Femur (tissue), 1 donor: ENCODE results near the gene JPT2.

Experiments
- DNase-seq: peaks from one replicate; pipeline ENCODE4 v3.0.0-alpha.2; 2017

Gene JPT2

DNA sequence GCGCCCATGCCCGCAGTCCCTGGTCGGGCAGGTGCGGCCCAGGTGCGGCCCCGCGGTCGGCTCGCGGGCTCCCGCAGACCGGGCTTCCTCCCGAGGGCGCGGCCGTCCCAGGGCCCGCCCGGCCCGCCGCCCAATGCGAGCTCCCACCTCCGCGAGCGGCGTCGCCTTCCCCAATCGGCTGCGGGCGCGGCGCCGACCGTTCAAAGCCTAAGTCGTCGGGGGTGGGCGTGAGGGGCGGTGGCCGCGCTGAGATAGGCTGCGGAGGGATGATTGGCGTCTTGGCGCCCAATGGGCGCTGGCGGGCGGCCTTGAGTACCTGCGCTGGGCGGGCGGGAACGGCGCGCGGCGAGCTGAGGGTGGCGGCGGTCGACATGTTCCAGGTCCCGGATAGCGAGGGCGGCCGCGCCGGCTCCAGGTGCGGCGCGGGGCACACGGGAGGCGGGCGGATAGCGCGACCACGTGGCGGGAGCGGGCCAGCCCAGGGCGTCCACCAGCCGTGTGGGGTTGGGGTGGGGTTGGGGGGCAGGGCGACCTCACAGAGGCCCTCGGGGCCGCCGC, at the start of gene JPT2:
JPT2 (plus strand) TSS at position 338 of the 558 bp plus-strand sequence; CDS start at position 372, 34 bp downstream.
- peak; percentile 96 for DNase-seq

DNA sequence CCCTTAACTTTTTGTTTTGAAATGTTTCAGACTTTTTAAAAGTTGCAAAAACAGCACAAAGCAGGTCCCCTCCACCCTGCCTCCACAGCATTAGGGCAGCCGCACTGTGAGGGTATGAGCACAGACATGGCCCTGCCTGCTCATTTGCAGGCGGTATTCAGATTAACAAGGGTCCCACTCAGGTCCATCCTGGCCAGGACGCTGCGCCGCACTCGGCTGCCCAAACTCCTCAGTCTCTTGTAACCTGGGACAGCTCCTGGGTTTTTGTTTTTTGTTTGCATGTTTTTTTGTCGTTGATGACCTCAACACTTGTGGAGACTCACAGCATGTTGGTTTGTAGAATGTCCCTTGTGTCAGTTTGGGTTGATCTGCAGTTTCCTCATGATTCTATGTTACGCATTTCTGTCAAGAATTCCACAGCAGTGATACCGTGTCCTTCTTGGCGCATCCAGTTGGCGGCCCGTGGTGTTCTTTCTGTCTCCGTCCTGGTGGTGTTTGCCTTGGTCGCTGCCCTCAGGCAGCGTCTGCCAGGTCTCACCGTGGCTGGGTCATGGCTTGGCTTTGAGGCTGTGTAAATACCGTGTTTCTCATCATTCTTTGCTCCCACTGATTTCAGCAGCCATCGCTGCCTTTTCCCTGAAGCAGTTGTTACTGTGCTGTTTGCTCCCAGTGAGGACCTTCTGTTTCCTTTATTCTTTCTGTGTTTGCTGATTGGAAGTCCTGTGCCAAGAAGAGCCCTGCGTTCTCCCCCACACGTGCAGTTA, 47.4 kb upstream of the JPT2 start:
- no peak for DNase-seq

- no peak for DNase-seq
Observed at GRCh38 chr16:1631230-1631629, 46.8 kb upstream of the JPT2 start.

GRCh38 chr16:1631931-1632637, 46.0 kb upstream of the JPT2 start:
- DNase-seq, result no peak

GRCh38 chr16:1632638-1632970, 45.5 kb upstream of the JPT2 start:
- no peak for DNase-seq

- DNase-seq, result no peak
Observed at GRCh38 chr16:1633310-1633709, 44.8 kb upstream of the JPT2 start.

GRCh38 chr16:1634541-1634940, 43.5 kb upstream of the JPT2 start:
- DNase-seq, result no peak

DNA sequence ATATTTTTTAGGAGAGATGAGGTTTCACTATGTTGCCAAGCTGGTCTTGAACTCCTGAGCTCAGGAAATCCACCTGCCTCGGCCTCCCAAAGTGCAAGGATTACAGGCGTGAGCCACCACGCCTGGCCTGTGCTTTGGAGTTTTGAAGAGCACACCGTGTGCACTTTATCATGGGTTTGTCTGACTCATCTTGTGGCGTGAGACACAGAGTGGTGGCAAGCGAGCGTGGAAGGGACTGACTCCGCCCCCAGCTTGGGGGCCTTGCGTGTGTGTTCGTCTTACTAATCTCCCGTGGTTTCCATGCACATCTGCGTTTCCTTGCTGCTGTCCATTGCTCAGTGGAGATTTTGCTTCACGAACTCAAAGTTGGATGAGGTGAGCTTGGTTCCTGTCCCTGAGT, 43.0 kb upstream of the JPT2 start:
- DNase-seq, result no peak

GRCh38 chr16:1637526-1637925, 40.6 kb upstream of the JPT2 start:
- DNase-seq, result no peak

- no peak for DNase-seq
Observed at GRCh38 chr16:1638757-1639156, 39.3 kb upstream of the JPT2 start.

DNA sequence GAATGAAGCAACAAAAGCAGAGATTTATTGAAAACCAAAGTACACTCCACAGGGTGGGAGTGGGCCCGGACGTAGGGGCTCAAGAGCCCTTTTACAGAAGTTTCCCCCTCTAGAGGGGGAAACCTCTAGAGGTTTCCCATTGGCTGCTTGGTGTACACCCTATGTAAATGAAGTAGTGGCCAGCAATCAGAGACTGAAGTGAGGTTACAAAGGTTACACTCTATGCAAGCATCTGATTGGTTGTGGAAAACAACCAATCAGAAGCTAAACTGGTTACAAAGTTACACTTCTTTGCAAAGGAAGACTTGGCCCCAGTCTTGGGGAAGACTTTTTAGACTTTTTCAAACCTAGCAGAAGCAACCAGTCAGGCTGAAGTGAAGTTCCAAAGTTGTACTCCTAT, 38.8 kb upstream of the JPT2 start:
- no peak for DNase-seq

- no peak for DNase-seq
Observed at GRCh38 chr16:1639860-1640259, 38.2 kb upstream of the JPT2 start.

GRCh38 chr16:1640261-1640941, 37.7 kb upstream of the JPT2 start:
- no peak for DNase-seq

GRCh38 chr16:1641261-1641660, 36.8 kb upstream of the JPT2 start:
- DNase-seq, result no peak

GRCh38 chr16:1642148-1642547, 35.9 kb upstream of the JPT2 start:
- DNase-seq, result peak; percentile 54

DNA sequence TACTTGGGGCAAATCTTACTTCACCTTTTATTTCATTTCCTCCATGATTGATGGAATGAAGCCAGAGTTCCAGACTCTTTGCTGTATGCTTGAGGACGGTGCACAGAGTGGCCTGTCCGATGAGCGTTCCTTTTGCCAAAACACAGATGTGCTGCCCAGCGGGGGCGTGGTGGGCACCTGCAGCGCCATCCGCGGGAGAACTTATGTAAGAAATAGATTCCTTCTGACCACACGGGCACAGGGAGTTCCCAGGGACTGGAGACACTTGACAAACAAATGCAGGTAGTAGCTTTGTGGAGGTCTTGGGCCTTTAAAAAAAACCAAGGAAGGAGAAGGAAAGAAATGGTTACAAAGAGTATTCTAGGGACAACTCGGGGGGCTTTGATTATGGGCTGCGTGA, 35.3 kb upstream of the JPT2 start:
- DNase-seq, result no peak

DNA sequence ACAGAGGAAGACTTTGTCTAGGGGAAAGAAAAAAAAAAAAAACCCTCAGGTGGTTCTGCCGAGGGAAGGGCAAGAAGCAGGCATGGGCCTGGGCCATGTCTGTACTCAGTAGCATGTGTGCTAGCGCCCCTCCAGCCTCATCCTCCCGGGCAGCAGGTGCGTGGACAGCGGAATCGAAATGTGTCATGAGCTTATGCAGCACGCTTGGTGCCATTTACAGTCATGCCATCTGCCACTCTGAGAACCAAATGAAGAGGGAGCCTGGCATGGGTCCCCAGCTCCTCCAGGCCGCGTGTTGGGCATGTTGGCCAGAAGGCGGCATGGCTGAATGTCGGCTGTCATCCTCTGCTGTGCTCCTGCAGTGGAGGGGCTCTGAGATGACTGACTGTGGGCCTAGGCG, 34.6 kb upstream of the JPT2 start:
- DNase-seq, result no peak

DNA sequence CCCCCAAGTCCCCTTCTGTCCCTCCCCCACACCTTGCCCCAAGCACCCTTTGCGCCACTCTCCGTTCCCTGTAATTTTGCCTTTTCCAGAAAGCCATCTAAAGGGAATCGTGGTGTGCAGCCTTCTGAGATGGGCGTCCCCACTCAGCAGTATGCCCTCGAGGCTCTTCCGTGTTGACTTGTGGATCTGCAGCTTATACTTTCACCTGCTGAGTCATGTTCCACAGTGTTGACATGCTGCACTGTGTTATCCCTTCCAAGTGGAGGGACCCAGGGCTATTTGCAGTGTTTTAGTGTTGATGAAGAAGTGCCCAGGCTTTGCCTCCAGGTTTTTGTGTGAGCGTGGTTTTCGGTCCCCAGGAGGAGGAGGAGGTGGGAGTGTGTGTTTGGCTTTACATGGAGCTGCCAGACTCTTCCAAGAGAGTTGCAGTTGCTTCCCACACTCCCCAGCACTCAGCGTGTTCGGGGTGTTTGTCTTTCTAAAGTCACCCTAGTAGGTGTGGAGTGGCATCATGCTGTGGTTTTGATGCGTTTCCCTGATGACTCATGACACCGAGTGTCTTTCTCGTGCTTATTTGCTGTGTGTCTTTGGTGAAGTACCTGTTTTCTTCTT, 32.1 kb upstream of the JPT2 start:
- DNase-seq, result no peak

DNA sequence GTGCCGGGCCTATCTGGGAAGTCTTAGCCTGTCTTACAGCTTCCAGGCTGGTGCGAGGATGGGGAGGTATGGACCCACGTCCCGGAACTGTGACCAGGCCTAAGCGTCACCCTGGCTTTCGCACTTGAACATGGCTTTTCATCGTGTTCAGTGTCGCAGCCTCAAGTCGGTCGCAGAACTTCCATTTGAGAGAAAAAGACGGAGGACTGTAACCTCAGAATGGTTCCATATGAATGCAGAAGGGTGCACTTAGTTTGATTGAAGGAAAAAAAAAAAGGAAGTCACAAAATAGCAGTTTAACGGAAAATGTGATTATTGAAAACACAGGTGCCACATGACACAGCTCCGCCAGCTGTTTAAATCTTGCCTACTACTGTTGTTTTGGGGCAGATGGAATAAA, 30.2 kb upstream of the JPT2 start:
- no peak for DNase-seq

- no peak for DNase-seq
Observed at GRCh38 chr16:1650131-1650530, 27.9 kb upstream of the JPT2 start.

GRCh38 chr16:1651094-1651973, 26.7 kb upstream of the JPT2 start:
- DNase-seq, result peak; percentile 46

DNA sequence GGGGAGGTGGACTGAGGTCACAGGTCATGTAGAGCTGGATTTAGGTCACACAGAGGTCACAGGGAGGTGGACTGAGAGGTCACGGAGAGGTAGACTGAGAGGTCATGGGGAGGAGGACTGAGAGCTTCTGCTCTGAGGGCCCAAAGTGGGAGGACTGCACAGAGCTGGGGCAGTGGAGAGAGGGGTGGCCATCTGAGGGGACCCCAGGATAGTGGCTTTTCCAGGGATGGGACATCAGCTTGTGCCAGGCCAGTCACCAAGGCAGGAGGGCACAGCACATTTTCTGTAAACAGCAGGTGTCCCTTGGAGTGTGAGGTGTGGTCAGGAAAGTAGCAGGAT, 26.1 kb upstream of the JPT2 start:
- no peak for DNase-seq
